Measurements from ENCODE around the gene PPP1R1C.
"Not testable (repeated sequence)": the region's sequence is repeated elsewhere in the genome, so short reads cannot be mapped to it uniquely, and the experiment has no call there.

PPP1R1C gene

DNA sequence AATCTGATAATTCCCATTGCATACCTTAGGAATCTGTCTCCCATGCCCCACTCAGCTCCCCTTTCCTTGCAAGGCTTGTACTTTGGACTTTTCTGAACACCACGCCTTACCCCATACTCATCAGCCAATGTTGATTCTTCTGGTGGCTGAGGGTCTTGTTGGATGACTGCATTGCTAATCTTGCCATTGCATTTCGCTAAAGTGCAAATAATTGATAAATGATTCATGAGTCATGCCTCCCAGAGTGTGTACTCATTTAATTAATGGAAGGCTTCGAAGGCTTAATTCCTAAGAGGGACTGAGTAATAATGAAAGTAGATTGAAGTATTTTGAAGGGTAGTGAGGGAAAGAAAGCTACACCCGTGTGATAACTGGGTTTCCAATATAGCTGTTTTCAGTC, 28.0 kb upstream of the PPP1R1C start:
- no peak for TF ChIP-seq CTCF (IDR thresholded peaks at IDR 0.05; ENCODE audit: extremely low read depth, missing control alignments)
- no peak for DNase-seq (ENCODE audit: low spot score)

- DNase-seq (ENCODE audit: low spot score) = no peak
- no peak for TF ChIP-seq CTCF (IDR thresholded peaks at IDR 0.05; ENCODE audit: extremely low read depth, missing control alignments)
These were observed 26.9 kb upstream of the PPP1R1C start for GRCh38 chr2:181958726-181959125.

GRCh38 chr2:181959508-181959907, 26.1 kb upstream of the PPP1R1C start:
- no peak for TF ChIP-seq CTCF (IDR thresholded peaks at IDR 0.05; ENCODE audit: extremely low read depth, missing control alignments)
- DNase-seq (ENCODE audit: low spot score) = no peak

DNA sequence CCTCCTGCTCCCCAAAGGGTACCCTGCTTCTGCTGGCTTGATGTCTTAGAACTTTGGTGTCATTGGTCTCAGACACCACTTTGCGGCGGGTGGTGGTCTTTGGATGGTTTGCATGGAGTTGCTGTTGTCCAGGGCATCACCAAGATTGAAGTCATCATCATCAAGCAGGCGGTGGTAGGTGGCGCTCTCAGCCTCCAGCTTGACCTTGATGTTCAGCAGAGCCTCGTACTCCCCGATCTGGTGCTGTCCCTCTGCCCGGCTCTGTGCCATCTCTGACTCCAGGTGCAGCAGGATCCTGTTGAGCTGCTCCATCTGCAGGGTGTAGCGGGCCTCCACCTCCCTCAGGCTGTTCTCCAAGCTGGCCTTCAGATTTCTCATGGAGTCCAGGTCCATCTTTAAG, 24.5 kb upstream of the PPP1R1C start:
- not testable (repeated sequence) for DNase-seq (ENCODE audit: low spot score)

GRCh38 chr2:181962142-181962541, 23.5 kb upstream of the PPP1R1C start:
- DNase-seq (ENCODE audit: low spot score) = no peak
- no peak for TF ChIP-seq CTCF (IDR thresholded peaks at IDR 0.05; ENCODE audit: extremely low read depth, missing control alignments)

- DNase-seq (ENCODE audit: low spot score) = no peak
- TF ChIP-seq CTCF (IDR thresholded peaks at IDR 0.05; ENCODE audit: extremely low read depth, missing control alignments) = peak; percentile 5
These were observed 15.4 kb upstream of the PPP1R1C start for GRCh38 chr2:181970160-181970794.

GRCh38 chr2:181971032-181971431, 14.6 kb upstream of the PPP1R1C start:
- DNase-seq (ENCODE audit: low spot score) = no peak
- TF ChIP-seq CTCF (IDR thresholded peaks at IDR 0.05; ENCODE audit: extremely low read depth, missing control alignments) = no peak

- no peak for DNase-seq (ENCODE audit: low spot score)
- no peak for TF ChIP-seq CTCF (IDR thresholded peaks at IDR 0.05; ENCODE audit: extremely low read depth, missing control alignments)
These were observed 13.1 kb upstream of the PPP1R1C start for GRCh38 chr2:181972431-181973170.

Measured in GM20000 (cell line).